GM12864 (cell line): ENCODE data around the gene S1PR3.

ENCODE experiments used
- DNase-seq: peaks from one replicate; pipeline ENCODE4 v3.0.0-alpha.2; 2011; ENCODE audit warnings: low read depth
- H3K4me3 ChIP-seq: 2 replicates; pipeline ENCODE4 v1.5.1; 2011; ENCODE audit warnings: mild to moderate bottlenecking, low read depth, low read length, control low read depth
- CTCF ChIP-seq: IDR thresholded peaks from 2 replicates; pipeline ENCODE4 v1.5.1; 2011; ENCODE audit warnings: low read depth, mild to moderate bottlenecking, moderate library complexity, low read length, control low read depth, inconsistent platforms; ENCODE audit errors: missing control alignments

Gene S1PR3

DNA sequence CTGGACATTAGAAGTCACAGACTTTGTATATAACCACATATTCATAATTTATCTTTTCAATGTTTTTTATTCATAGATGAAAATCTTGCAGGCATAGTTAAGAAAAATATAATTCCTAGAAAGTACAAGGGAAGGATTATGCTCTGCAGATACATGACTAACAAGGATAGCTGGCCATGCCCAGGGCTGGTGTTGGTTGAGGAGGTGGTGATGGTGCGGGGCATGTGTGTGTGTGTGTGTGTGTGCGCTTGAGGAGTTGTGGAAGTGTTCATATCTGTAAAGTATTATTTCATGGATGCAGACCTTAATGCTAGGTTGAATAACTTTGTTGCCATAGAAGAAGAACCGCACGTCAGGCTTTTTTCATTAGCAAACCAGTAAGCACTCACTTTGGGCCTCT lies 1.3 kb downstream of the S1PR3 start:
- H3K4me3 ChIP-seq, result no peak overlapping the region
- no peak for DNase-seq
- no peak for TF ChIP-seq CTCF

GRCh38 chr9:88993327-88993726 lies 2.1 kb downstream of the S1PR3 start:
- TF ChIP-seq CTCF, result no peak
- H3K4me3 ChIP-seq, result no peak overlapping the region
- DNase-seq, result no peak

DNA sequence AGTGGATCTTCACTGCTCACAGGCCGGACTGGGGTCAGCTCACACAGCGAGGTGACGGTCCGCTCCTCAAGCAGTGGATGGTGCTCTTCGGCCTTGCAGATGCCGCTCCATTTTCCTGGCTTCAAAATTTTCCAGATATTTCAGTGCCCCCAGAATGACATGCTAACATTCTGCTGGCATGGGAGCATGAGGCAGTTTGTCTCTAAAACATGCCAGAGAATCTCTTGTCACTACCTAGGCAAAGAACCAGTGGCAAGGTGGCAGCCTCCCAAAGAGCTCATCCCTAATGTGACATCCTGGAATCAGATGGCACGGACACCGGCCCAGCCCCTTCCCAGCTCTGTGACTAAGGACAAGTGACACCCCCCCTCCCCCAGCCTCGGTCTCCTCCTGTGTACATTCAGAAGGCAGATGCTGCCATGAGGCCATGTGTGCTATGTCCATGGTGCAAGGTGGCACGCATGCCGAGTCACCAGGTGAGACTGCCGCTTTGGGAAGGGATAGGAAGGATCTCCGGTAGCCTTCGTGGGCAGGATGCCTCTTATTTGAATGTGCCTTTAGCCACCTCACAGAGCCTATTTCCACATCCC lies 2.7 kb downstream of the S1PR3 start:
- no peak for DNase-seq
- no peak overlapping the region for H3K4me3 ChIP-seq
- TF ChIP-seq CTCF, result no peak

- TF ChIP-seq CTCF, result no peak
- DNase-seq, result no peak
- no peak overlapping the region for H3K4me3 ChIP-seq
Measured at GRCh38 chr9:88994469-88995199, 3.4 kb downstream of the S1PR3 start.

DNA sequence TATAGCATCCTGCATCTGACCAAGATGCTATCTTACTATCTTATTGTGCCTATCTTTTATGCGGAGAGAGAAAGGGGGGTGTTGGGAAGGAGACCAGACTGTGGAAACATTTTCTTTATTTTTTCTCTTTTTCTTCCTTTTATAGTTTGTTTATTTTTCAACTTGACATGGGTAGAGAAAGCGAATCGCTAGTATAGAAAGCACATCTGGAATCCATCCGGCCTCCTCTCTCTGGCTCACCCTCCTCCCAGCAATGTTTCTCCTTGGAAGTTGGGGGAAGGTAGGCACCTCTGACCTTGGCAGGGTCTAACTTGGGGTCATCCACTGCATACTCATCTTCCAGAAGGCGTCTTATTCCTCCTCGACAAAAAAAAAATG lies 3.9 kb downstream of the S1PR3 start:
- no peak for DNase-seq
- no peak for TF ChIP-seq CTCF
- H3K4me3 ChIP-seq, result no peak overlapping the region

GRCh38 chr9:88995627-88996026 lies 4.4 kb downstream of the S1PR3 start:
- no peak overlapping the region for H3K4me3 ChIP-seq
- TF ChIP-seq CTCF, result no peak
- DNase-seq, result no peak
